Astrocyte (in vitro differentiated cells and primary cell): Measurements from ENCODE around the gene NGDN.

ENCODE experiments used
- CTCF ChIP-seq: IDR thresholded peaks from 2 replicates; pipeline ENCODE4 v1.5.1; 2011; ENCODE audit warnings: low read depth, mild to moderate bottlenecking, inconsistent platforms, low read length, moderate library complexity; ENCODE audit not compliant: insufficient read depth
- EZH2 ChIP-seq: IDR thresholded peaks from 2 replicates; pipeline ENCODE4 v1.6.1; 2012; ENCODE audit warnings: mild to moderate bottlenecking, low read length, inconsistent platforms; ENCODE audit not compliant: insufficient read depth

GRCh38 chr14:23468704-23469126 lies 788 bp upstream of the NGDN start:
- TF ChIP-seq CTCF (no peak), EZH2 (no peak)
